ENCODE measurements around the gene SH3RF3.

GRCh38 chr2:109408043-109408335 lies 279.0 kb downstream of the SH3RF3 start:
- TF ChIP-seq CTCF (IDR thresholded peaks at IDR 0.05; ENCODE audit: insufficient read depth, low read depth, low read length) (no peak), EZH2 (IDR thresholded peaks at IDR 0.05; ENCODE audit: insufficient read depth, low read length) (no peak)
